B cell (primary cell): ENCODE results near the gene ZNF649. TPM values are rescaled to one million over a fixed set of nuclear protein-coding genes. Genes with fewer than 3 reads are reported as not detected.

ENCODE experiments used
- ATAC-seq: fragments of 200-7000 bp; cut with Tn5 transposase; one replicate; pipeline ENCODE4 v1.10.0; 2021; ENCODE audit warnings: low read depth, mild to moderate bottlenecking, moderate number of reproducible peaks, moderate library complexity
- CTCF ChIA-PET: fragments of 350-600 bp; sonication (Branson Sonifier 250); formaldehyde crosslinking; loops from one replicate; lab custom pipeline; 2021; ENCODE audit warnings: antibody characterized with exemption, inconsistent platforms; lab: Charles Lee
- POLR2A ChIA-PET: fragments of 350-600 bp; sonication (Branson Sonifier 250); formaldehyde crosslinking; loops from one replicate; lab custom pipeline; 2021; ENCODE audit warnings: antibody characterized with exemption; lab: Charles Lee
- DNase-seq: peaks from one replicate; pipeline ENCODE4 v3.0.0; 2013
- H2AFZ ChIP-seq: 2 replicates; pipeline ENCODE4 v1.6.1; 2012; ENCODE audit warnings: mild to moderate bottlenecking, low read depth, low read length; ENCODE audit not compliant: insufficient read depth, poor library complexity, severe bottlenecking
- H3K27ac ChIP-seq, 2 donors: 1 replicate in 1 of 2; 2 replicates in 1 of 2; pipeline ENCODE4 v1.5.1; 2012 to 2013; ENCODE audit warnings: low read length in 2 of 2, mild to moderate bottlenecking in 2 of 2, moderate library complexity in 1 of 2
- H3K27me3 ChIP-seq, 4 experiments: fragments of 200-600 bp in 1 of 4; sonication (generic) in 1 of 4; replicated peaks in 1 of 4; 1 replicate in 2 of 4; 2 replicates in 2 of 4; pipeline versions ENCODE4 v1.6.1 to v1.7.0; 2013 to 2016; ENCODE audit warnings: low read length in 3 of 4, mild to moderate bottlenecking in 2 of 4, mixed read lengths in 1 of 4, moderate library complexity in 1 of 4; ENCODE audit not compliant: insufficient read depth in 4 of 4, control insufficient read depth in 3 of 4; ENCODE audit errors: control extremely low read depth in 1 of 4
- H3K36me3 ChIP-seq, 2 experiments: replicated peaks in 1 of 2; 1 replicate in 1 of 2; 2 replicates in 1 of 2; pipeline versions ENCODE4 v1.6.1 to v1.7.1; 2013; ENCODE audit warnings: low read length in 1 of 2; ENCODE audit not compliant: insufficient read depth in 2 of 2, control insufficient read depth in 1 of 2; ENCODE audit errors: control extremely low read depth in 1 of 2, extremely low read depth in 1 of 2
- H3K4me1 ChIP-seq, 2 donors: fragments of 200-600 bp in 1 of 2; sonication (generic) in 1 of 2; 1 replicate in 1 of 2; 2 replicates in 1 of 2; pipeline versions ENCODE4 v1.5.1 to v1.6.1; 2013 to 2017; ENCODE audit warnings: low read length in 2 of 2; ENCODE audit not compliant: control insufficient read depth in 2 of 2, insufficient read depth in 2 of 2
- H3K4me2 ChIP-seq: replicated peaks from 2 replicates; pipeline ENCODE3; 2012; ENCODE audit warnings: mild to moderate bottlenecking, low read depth, low read length; ENCODE audit not compliant: poor library complexity, severe bottlenecking
- H3K4me3 ChIP-seq, 5 experiments: fragments of 200-600 bp in 1 of 5; sonication (generic) in 1 of 5; 1 replicate in 3 of 5; 2 replicates in 2 of 5; pipeline versions ENCODE4 v1.5.1 to v1.7.0; 2011 to 2016; ENCODE audit warnings: low read length in 4 of 5, mild to moderate bottlenecking in 4 of 5, low read depth in 2 of 5, control low read depth in 1 of 5, moderate library complexity in 1 of 5; ENCODE audit not compliant: insufficient read depth in 1 of 5; ENCODE audit errors: control extremely low read depth in 1 of 5, extremely low read depth in 1 of 5
- H3K79me2 ChIP-seq: fragments of 200-600 bp; sonication (generic); one replicate; pipeline ENCODE4 v1.6.0; 2016; ENCODE audit warnings: low read length; ENCODE audit not compliant: control insufficient read depth, insufficient read depth
- H3K9ac ChIP-seq: fragments of 200-600 bp; sonication (generic); 2 replicates; pipeline ENCODE4 v1.6.1; 2017; ENCODE audit warnings: mild to moderate bottlenecking, low read length, moderate library complexity
- H3K9me3 ChIP-seq, 3 donors: one replicate each; pipeline versions ENCODE4 v1.6.1 to v1.7.1; 2013; ENCODE audit warnings: low read length in 2 of 3; ENCODE audit not compliant: control insufficient read depth in 2 of 3, insufficient read depth in 1 of 3; ENCODE audit errors: control extremely low read depth in 1 of 3
- H4K20me1 ChIP-seq: 2 replicates; pipeline ENCODE4 v1.6.0; 2012; ENCODE audit warnings: mild to moderate bottlenecking, low read length; ENCODE audit not compliant: insufficient read depth, control insufficient read depth, poor library complexity, severe bottlenecking
- H3K27ac Mint-ChIP-seq: one replicate; pipeline ENCODE4 v1.8.0; 2021; ENCODE audit warnings: mixed read lengths
- H3K27me3 Mint-ChIP-seq: one replicate; pipeline ENCODE4 v1.8.0; 2021; ENCODE audit warnings: mixed read lengths
- H3K4me1 Mint-ChIP-seq: one replicate; pipeline ENCODE4 v1.8.0; 2021; ENCODE audit warnings: mixed read lengths
- H3K4me3 Mint-ChIP-seq: one replicate; pipeline ENCODE4 v1.8.0; 2021; ENCODE audit warnings: mixed read lengths
- H3K9me3 Mint-ChIP-seq: one replicate; pipeline ENCODE4 v1.8.0; 2022; ENCODE audit warnings: mixed read lengths; ENCODE audit not compliant: insufficient read depth
- EZH2 ChIP-seq: IDR thresholded peaks from 2 replicates; pipeline ENCODE4 v1.6.1; 2012; ENCODE audit warnings: borderline replicate concordance, low read depth, mild to moderate bottlenecking, moderate library complexity, low read length; ENCODE audit not compliant: insufficient read depth, poor library complexity, severe bottlenecking
- WGBS: methylation state at CpG from one replicate; pipeline ENCODE4 v1.1.5; 2013; ENCODE audit warnings: missing lambda C conversion rate; ENCODE audit not compliant: insufficient coverage; 5-methylcytosine and 5-hydroxymethylcytosine counted together
- intact Hi-C: fragments of 100-400 bp; cut with micrococcal nuclease; formaldehyde crosslinking; loops from one replicate; pipeline ENCODE4 v1.10.0; 2022
- polyA plus RNA-seq: library from polyadenylated mRNA; depleted of rRNA; stranded (reverse); fragments of >200 nt; gene quantifications from 2 replicates; pipeline ENCODE4 v1.2.3, GENCODE V29; 2012
- total RNA-seq, 2 donors: library from RNA; stranded (reverse); fragments of 120-200 nt in 1 of 2; gene quantifications; 1 replicate in 1 of 2; 2 replicates in 1 of 2; pipeline versions ENCODE4 v1.2.3 to v1.2.4, GENCODE V29; 2013 to 2022
- TF ChIP-seq, protein P1 (sequence below): fragments of 200-600 bp; IDR thresholded peaks from one replicate; pipeline ENCODE4 v1.8.0; 2022; ENCODE audit warnings: antibody characterized with exemption, mild to moderate bottlenecking

ZNF649 gene
- total and polyA plus RNA-seq, 2 donors (not counting 1 experiment from before 2014, with no cell fraction given) = 3.8 to 35.7 TPM

DNA sequence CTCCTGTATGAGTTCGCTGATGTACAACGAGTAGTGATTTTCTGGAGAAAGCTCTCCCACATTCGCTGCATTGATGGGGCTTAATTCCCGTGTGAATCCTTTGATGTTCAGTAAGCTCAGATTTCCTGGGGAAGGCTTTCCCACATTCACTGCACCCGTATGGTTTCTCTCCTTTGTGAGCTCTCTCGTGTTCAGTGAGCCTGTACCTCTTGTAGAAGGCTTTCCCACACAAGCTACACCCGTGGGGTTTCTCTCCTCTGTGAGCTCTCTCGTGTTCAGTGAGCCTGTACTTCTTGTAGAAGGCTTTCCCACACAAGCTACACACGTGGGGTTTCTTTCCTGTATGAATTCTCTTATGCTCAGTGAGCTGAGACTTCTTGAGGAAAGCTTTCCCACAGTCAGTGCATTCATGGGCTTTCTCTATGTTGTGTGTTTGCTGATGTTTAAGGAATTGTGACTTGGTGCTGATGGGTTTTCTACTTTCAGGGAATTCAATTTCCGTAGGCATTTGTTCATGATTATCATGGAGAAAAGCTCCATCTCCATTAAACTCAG is 13.5 kb downstream of the ZNF649 start:
- peaks cover 30 to 89% (median 61%) of the 10 kb centered on the region in 3 donors for H3K9me3 ChIP-seq
- Mint-ChIP-seq H3K9me3 (peaks cover 38% of the 10 kb centered on the region), H3K27me3 (no peaks in the 10 kb centered on the region), H3K27ac (no peak overlapping the region), H3K4me3 (no peak overlapping the region), H3K4me1 (no peaks in the 10 kb centered on the region)
- no peaks in the 10 kb centered on the region for H4K20me1 ChIP-seq
- no peak overlapping the region for H3K9ac ChIP-seq
- peaks cover 0 to 4% of the 10 kb centered on the region in 2 donors for H3K4me1 ChIP-seq
- ChIA-PET POLR2A (no interaction called here), CTCF (no interaction called here)
- DNase-seq = peak; percentile 15
- H3K36me3 ChIP-seq = peaks cover 27 to 56% of the 10 kb centered on the region in 2 experiments
- WGBS = 100% methylated on average over 4 of the region's 10 CpGs
- peaks cover 7% of the 10 kb centered on the region for H3K79me2 ChIP-seq
- no peak for ATAC-seq
- no peaks in the 10 kb centered on the region for H3K27me3 ChIP-seq
- intact Hi-C loops = loop anchor here (2.0 kb wide), 1 partner anchor 14 kb away; the partner anchor contains the start of gene ZNF649
- TF ChIP-seq EZH2 = no peak
- TF ChIP-seq, protein P1, sequence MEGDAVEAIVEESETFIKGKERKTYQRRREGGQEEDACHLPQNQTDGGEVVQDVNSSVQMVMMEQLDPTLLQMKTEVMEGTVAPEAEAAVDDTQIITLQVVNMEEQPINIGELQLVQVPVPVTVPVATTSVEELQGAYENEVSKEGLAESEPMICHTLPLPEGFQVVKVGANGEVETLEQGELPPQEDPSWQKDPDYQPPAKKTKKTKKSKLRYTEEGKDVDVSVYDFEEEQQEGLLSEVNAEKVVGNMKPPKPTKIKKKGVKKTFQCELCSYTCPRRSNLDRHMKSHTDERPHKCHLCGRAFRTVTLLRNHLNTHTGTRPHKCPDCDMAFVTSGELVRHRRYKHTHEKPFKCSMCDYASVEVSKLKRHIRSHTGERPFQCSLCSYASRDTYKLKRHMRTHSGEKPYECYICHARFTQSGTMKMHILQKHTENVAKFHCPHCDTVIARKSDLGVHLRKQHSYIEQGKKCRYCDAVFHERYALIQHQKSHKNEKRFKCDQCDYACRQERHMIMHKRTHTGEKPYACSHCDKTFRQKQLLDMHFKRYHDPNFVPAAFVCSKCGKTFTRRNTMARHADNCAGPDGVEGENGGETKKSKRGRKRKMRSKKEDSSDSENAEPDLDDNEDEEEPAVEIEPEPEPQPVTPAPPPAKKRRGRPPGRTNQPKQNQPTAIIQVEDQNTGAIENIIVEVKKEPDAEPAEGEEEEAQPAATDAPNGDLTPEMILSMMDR = no peak
- H2AFZ ChIP-seq = no peak overlapping the region
- no peak overlapping the region for H3K4me3 ChIP-seq
- no peak overlapping the region for H3K27ac ChIP-seq
- H3K4me2 ChIP-seq = no peak overlapping the region

DNA sequence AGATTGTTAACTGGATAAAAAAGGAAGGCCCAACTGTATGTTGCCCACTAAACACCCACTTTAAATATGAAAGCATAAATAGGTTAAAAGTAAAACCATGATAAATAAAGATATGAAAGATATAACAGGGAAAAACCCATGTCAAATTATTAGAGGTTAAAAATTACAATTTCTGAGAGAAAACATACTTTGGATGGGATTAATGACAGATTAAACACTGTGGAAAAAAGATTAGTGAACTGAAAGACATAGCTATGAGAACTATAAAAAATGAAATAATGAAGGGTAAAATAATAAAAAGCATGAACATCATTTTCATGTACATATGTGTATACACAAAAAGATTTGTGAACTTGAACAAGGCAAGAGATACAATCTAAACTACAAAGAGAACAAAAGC is 14.9 kb downstream of the ZNF649 start:
- intact Hi-C loops = loop anchor here (2.0 to 5.0 kb wide), 2 partner anchors 15 to 37 kb away; partner anchors contain the start of genes ZNF613 and ZNF649
- no peak for ATAC-seq

More for the DNA sequence above, 14.9 kb downstream of the ZNF649 start:
- peaks cover 26 to 94% (median 56%) of the 10 kb centered on the region in 3 donors for H3K9me3 ChIP-seq
- no peak overlapping the region for H3K27ac Mint-ChIP-seq
- H3K4me3 ChIP-seq = peak overlapping the region in 1 of 5 experiments; percentile 22
- ChIA-PET POLR2A (no interaction called here), CTCF (no interaction called here)
- no peaks in the 10 kb centered on the region for H3K27me3 ChIP-seq
- H3K4me1 ChIP-seq = peaks cover 0 to 4% of the 10 kb centered on the region in 2 donors
- H3K4me2 ChIP-seq = no peak overlapping the region
- H3K27ac ChIP-seq = no peak overlapping the region
- DNase-seq = no peak
- peaks cover 21 to 44% of the 10 kb centered on the region in 2 experiments for H3K36me3 ChIP-seq
- H3K4me3 Mint-ChIP-seq = no peak overlapping the region
- peaks cover 6% of the 10 kb centered on the region for H3K79me2 ChIP-seq
- peaks cover 33% of the 10 kb centered on the region for H3K9me3 Mint-ChIP-seq
- H4K20me1 ChIP-seq = no peaks in the 10 kb centered on the region
- no peak for TF ChIP-seq EZH2
- TF ChIP-seq, protein P1 = no peak
- H3K27me3 Mint-ChIP-seq = no peaks in the 10 kb centered on the region
- H3K9ac ChIP-seq = no peak overlapping the region
- no peaks in the 10 kb centered on the region for H3K4me1 Mint-ChIP-seq
- no peak overlapping the region for H2AFZ ChIP-seq
